ENCODE data around the gene RASSF10. TPM values are rescaled to one million over a fixed set of nuclear protein-coding genes. Genes with fewer than 3 reads are reported as not detected.

Gene RASSF10
- total and polyA plus RNA-seq, 4 donors = 7.9 to 14.2 (median 10.5) TPM

DNA sequence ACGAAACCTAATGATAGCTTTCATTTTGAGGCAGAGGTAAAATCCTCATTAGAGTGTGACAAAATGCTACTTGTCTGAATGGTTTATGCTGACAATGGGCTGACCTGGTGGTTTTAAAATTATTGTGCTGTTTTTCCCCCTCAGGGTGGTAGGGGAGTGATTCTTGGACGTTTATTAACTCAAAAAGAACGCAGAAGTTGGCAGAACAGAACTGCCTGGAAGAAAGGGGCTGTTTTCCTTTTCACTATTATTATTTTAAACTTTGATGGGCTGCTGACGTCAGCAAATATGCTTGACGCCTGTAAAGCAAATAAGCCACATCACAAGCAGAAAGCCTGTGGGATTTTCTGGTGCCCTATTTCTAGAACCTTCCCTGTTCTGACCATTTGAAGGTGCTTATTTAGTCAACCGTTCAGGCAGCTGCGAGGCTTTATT lies 4.0 kb downstream of the RASSF10 start:
- Histone ChIP-seq H3K27ac (ENCODE audit: low read depth, low read length) (peak overlapping the region; percentile 41), H3K4me3 (ENCODE audit: low read depth, low read length) (peak overlapping the region; percentile 66), H3K36me3 (ENCODE audit: control insufficient read depth, insufficient read depth, low read length) (no peaks in the 10 kb centered on the region), H3K4me1 (ENCODE audit: control insufficient read depth, insufficient read depth, low read length) (peaks cover 27% of the 10 kb centered on the region), H3K9me3 (ENCODE audit: control insufficient read depth, insufficient read depth, low read length) (no peaks in the 10 kb centered on the region), H3K27me3 (ENCODE audit: control insufficient read depth, insufficient read depth, low read length) (peaks cover 47% of the 10 kb centered on the region)
- WGBS (ENCODE audit: insufficient coverage) = 30% methylated on average over 2 of the region's 7 CpGs
- peak in 1 of 6 donors; percentile 8 for DNase-seq (ENCODE audit: low read depth in 4 of 6, low spot score in 6 of 6)

DNA sequence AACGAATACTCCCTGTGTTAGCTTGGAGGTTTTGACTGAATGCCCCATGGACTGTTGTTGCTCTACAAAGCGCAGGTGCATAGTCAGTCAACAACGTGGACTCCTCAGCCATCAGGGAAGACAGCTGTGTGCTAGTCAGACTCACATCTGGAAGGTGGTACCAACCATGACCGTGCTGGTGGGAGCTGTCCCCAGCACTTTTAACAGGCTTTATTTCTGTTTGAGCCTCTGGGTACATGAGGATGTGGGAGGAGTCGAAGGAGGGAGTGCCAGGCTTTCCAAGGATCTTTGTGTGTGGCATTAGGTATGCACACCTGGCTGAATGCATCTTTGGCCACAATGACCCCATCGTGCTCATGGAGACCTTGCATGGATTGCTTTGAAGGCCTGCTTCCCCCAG lies 6.6 kb downstream of the RASSF10 start:
- Histone ChIP-seq H3K27me3 (ENCODE audit: control insufficient read depth, insufficient read depth, low read length) (peaks cover 23% of the 10 kb centered on the region), H3K36me3 (ENCODE audit: control insufficient read depth, insufficient read depth, low read length) (no peaks in the 10 kb centered on the region), H3K9me3 (ENCODE audit: control insufficient read depth, insufficient read depth, low read length) (no peaks in the 10 kb centered on the region), H3K4me3 (ENCODE audit: low read depth, low read length) (no peak overlapping the region), H3K4me1 (ENCODE audit: control insufficient read depth, insufficient read depth, low read length) (peaks cover 6% of the 10 kb centered on the region), H3K27ac (ENCODE audit: low read depth, low read length) (no peak overlapping the region)
- DNase-seq (ENCODE audit: low read depth in 4 of 6, low spot score in 6 of 6) = no peak
- 85% methylated on average over 5 of the region's 6 CpGs for WGBS (ENCODE audit: insufficient coverage)

DNA sequence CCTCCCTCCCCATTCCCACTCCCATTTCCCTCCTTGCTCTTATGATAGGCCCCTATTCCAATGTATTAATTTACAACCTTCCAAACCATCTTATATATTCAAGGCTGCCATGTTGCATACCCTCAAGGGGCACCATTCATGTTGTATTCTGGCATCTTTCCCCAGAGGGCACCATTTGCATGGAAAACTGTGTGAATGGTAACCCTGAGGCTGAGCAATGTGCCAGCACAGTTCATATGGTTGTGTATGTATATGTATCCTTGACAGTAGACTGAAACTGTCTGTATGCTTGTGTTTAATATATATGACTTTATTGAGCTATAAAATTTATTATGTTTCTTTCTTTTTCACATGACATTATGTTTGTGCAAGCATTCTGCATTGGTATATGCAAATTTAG lies 7.3 kb downstream of the RASSF10 start:
- Histone ChIP-seq H3K27me3 (ENCODE audit: control insufficient read depth, insufficient read depth, low read length) (peaks cover 17% of the 10 kb centered on the region), H3K4me3 (ENCODE audit: low read depth, low read length) (no peak overlapping the region), H3K36me3 (ENCODE audit: control insufficient read depth, insufficient read depth, low read length) (no peaks in the 10 kb centered on the region), H3K27ac (ENCODE audit: low read depth, low read length) (no peak overlapping the region), H3K9me3 (ENCODE audit: control insufficient read depth, insufficient read depth, low read length) (no peaks in the 10 kb centered on the region), H3K4me1 (ENCODE audit: control insufficient read depth, insufficient read depth, low read length) (peaks cover 5% of the 10 kb centered on the region)
- DNase-seq (ENCODE audit: low read depth in 4 of 6, low spot score in 6 of 6) = no peak

DNA sequence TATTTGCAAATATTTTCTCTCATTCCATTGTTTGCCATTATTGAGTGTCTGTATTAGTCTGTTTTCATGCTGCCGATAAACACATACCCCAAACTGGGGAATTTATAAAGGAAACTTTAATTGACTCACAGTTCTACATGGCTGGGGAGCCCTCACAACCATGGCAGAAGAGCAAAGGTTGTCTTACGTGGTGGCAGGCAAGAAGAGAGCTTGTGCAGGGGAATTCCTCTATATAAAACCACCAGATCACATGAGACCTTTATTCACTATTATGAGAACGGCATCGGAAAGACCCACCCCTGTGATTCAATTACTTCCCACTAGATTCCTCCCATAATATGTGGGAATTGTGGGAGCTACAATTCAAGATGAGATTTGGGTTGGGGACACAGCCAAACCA lies 10.2 kb downstream of the RASSF10 start:
- Histone ChIP-seq H3K27me3 (ENCODE audit: control insufficient read depth, insufficient read depth, low read length) (peaks cover 5% of the 10 kb centered on the region), H3K4me3 (ENCODE audit: low read depth, low read length) (no peak overlapping the region), H3K36me3 (ENCODE audit: control insufficient read depth, insufficient read depth, low read length) (no peaks in the 10 kb centered on the region), H3K27ac (ENCODE audit: low read depth, low read length) (no peak overlapping the region), H3K9me3 (ENCODE audit: control insufficient read depth, insufficient read depth, low read length) (no peaks in the 10 kb centered on the region), H3K4me1 (ENCODE audit: control insufficient read depth, insufficient read depth, low read length) (no peaks in the 10 kb centered on the region)
- DNase-seq (ENCODE audit: low read depth in 4 of 6, low spot score in 6 of 6) = no peak
- no CpG with 5 or more reads among the region's 4 CpGs for WGBS (ENCODE audit: insufficient coverage)

DNA sequence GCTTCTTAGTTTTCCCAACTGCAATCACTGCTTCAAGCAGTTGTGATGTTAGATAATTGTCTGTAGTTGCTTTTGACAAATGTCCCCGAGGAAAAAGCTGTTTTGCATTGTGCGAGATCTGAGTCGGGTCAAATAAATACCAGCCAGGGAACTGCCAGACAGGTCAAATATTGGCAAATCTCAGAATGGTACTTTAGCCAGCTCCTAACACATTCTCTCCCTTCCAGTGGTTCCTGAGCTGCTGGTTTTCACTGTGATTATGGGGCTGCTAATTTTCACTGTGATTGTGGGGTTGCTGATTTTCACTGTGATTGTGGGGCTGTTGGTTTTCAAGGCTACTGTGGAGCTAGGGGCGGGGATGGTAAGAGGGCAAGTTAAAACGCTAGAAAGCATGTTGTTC lies 14.3 kb downstream of the RASSF10 start:
- H3K36me3 ChIP-seq (ENCODE audit: control insufficient read depth, insufficient read depth, low read length) = no peaks in the 10 kb centered on the region
- DNase-seq (ENCODE audit: low read depth in 4 of 6, low spot score in 6 of 6) = no peak
- no peaks in the 10 kb centered on the region for H3K4me1 ChIP-seq (ENCODE audit: control insufficient read depth, insufficient read depth, low read length)
- no peaks in the 10 kb centered on the region for H3K27me3 ChIP-seq (ENCODE audit: control insufficient read depth, insufficient read depth, low read length)
- 79% methylated on average over 3 of the region's 5 CpGs for WGBS (ENCODE audit: insufficient coverage)
- no peak overlapping the region for H3K27ac ChIP-seq (ENCODE audit: low read depth, low read length)
- H3K9me3 ChIP-seq (ENCODE audit: control insufficient read depth, insufficient read depth, low read length) = no peaks in the 10 kb centered on the region
- H3K4me3 ChIP-seq (ENCODE audit: low read depth, low read length) = no peak overlapping the region

DNA sequence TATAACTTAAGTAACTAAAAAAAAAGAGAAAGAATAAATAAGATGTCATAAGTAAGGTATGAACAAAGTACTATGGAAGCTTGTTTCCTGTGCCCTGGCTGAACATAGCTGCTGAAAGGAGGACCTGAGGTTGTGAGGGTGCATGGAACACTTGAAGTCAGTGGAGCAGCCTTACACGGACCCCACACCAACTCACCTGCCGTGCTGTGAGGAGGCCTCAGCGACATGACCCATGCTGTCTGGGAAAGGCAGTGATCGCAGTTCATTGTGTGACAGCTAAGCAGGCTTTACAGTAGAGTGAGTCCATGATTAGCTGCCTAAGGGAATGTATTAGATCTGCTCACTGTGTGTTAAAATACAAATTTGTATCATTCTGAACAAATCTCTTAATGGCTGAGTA lies 17.6 kb downstream of the RASSF10 start:
- H3K27me3 ChIP-seq (ENCODE audit: control insufficient read depth, insufficient read depth, low read length) = no peaks in the 10 kb centered on the region
- no peak overlapping the region for H3K27ac ChIP-seq (ENCODE audit: low read depth, low read length)
- H3K36me3 ChIP-seq (ENCODE audit: control insufficient read depth, insufficient read depth, low read length) = no peaks in the 10 kb centered on the region
- 100% methylated on average over 1 of the region's 4 CpGs for WGBS (ENCODE audit: insufficient coverage)
- H3K9me3 ChIP-seq (ENCODE audit: control insufficient read depth, insufficient read depth, low read length) = no peaks in the 10 kb centered on the region
- no peak overlapping the region for H3K4me3 ChIP-seq (ENCODE audit: low read depth, low read length)
- no peaks in the 10 kb centered on the region for H3K4me1 ChIP-seq (ENCODE audit: control insufficient read depth, insufficient read depth, low read length)
- peak in 1 of 6 donors; percentile 15 for DNase-seq (ENCODE audit: low read depth in 4 of 6, low spot score in 6 of 6)

DNA sequence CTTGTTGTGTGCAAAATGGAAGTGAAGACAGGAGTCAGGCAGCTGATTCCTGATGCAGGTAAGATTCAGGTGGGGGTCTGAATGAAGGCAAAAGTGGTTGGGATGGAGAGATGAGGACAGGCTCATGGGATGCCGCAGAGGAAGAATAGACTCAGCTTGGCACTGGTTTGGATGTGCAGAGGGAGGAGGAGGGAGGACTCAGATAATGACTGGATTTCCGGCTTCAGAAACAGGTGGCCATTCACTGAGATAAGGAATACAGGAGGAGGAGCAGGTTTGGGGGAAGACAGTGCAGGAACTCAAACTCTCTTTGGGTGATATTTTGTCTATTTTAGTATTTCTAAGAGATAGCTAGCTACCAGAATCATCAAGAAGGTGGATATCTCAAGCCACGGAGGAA lies 19.2 kb downstream of the RASSF10 start:
- Histone ChIP-seq H3K4me3 (ENCODE audit: low read depth, low read length) (no peak overlapping the region), H3K27me3 (ENCODE audit: control insufficient read depth, insufficient read depth, low read length) (no peaks in the 10 kb centered on the region), H3K9me3 (ENCODE audit: control insufficient read depth, insufficient read depth, low read length) (no peaks in the 10 kb centered on the region), H3K27ac (ENCODE audit: low read depth, low read length) (no peak overlapping the region), H3K36me3 (ENCODE audit: control insufficient read depth, insufficient read depth, low read length) (no peaks in the 10 kb centered on the region), H3K4me1 (ENCODE audit: control insufficient read depth, insufficient read depth, low read length) (no peaks in the 10 kb centered on the region)
- no peak for DNase-seq (ENCODE audit: low read depth in 4 of 6, low spot score in 6 of 6)
- WGBS (ENCODE audit: insufficient coverage) = 85% methylated on average over 2 of the region's 3 CpGs

DNA sequence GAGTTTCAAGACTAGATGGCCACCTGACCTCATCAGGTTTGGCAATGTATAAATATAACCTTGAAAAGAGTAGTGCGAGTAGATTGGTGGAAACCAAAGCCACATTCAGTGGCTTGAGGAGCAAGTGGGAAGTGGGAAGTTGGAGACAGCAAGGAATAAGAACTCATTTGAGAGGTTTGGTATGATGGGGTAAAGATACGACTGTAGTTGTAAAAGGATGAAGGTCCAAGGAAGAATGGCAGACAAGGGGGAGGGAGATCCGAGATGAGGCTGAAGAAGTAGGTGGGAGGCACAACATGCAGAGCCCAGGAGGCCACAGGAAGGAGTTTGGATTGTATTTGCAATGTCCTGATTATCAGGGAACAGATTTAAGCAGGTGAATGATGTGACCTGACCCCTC lies 20.8 kb downstream of the RASSF10 start:
- 96% methylated on average over 3 of the region's 3 CpGs for WGBS (ENCODE audit: insufficient coverage)
- no peak for DNase-seq (ENCODE audit: low read depth in 4 of 6, low spot score in 6 of 6)
- no peaks in the 10 kb centered on the region for H3K27me3 ChIP-seq (ENCODE audit: control insufficient read depth, insufficient read depth, low read length)
- no peaks in the 10 kb centered on the region for H3K4me1 ChIP-seq (ENCODE audit: control insufficient read depth, insufficient read depth, low read length)
- H3K4me3 ChIP-seq (ENCODE audit: low read depth, low read length) = no peak overlapping the region
- H3K9me3 ChIP-seq (ENCODE audit: control insufficient read depth, insufficient read depth, low read length) = no peaks in the 10 kb centered on the region
- no peaks in the 10 kb centered on the region for H3K36me3 ChIP-seq (ENCODE audit: control insufficient read depth, insufficient read depth, low read length)
- H3K27ac ChIP-seq (ENCODE audit: low read depth, low read length) = no peak overlapping the region

DNA sequence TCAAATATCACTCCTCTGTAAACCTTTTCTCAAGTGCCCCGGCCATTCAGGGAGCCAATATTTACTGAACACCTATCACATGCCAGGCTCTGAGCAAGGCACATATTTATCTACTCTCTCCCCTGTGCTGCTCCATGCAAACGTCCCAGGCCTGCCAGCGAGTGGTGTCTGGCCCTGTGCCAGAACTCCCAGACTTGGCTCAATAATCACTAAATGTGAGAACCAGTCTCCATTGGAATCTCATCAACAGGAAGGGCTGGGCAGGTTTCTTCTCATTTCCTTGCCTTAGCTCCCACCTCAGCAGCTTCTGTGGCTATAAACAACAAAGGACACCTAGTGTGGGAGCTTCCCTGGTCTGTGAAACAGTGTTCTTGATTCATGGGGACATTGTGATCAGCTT lies 21.7 kb downstream of the RASSF10 start:
- DNase-seq (ENCODE audit: low read depth in 4 of 6, low spot score in 6 of 6) = peak in 3 of 6 donors; percentile 13 to 71 (median 63)
- H3K27ac ChIP-seq (ENCODE audit: low read depth, low read length) = no peak overlapping the region
- H3K4me3 ChIP-seq (ENCODE audit: low read depth, low read length) = no peak overlapping the region
- no peaks in the 10 kb centered on the region for H3K9me3 ChIP-seq (ENCODE audit: control insufficient read depth, insufficient read depth, low read length)
- no peaks in the 10 kb centered on the region for H3K27me3 ChIP-seq (ENCODE audit: control insufficient read depth, insufficient read depth, low read length)
- no peaks in the 10 kb centered on the region for H3K4me1 ChIP-seq (ENCODE audit: control insufficient read depth, insufficient read depth, low read length)
- WGBS (ENCODE audit: insufficient coverage) = 39% methylated on average over 3 of the region's 3 CpGs
- H3K36me3 ChIP-seq (ENCODE audit: control insufficient read depth, insufficient read depth, low read length) = no peaks in the 10 kb centered on the region

DNA sequence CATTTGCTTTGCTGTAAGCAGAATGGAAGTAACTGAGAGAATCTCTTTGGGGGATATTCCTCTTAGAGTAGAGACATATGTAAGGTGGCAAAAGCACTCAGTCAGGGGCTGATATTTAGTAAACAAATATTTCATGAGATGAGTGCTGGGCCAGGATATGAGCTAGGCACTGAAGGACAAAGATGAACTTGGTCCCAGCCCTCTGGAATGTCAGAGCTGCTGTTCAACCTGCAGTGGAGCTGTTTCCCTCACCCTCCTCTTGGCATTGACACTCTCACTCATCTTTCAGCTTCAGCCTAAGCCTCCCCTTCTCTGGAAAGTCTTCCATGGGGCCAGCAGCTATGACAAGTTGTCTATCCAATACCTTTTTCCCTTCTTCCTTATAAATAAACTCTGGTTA lies 22.2 kb downstream of the RASSF10 start:
- no peak for DNase-seq (ENCODE audit: low read depth in 4 of 6, low spot score in 6 of 6)
- no peak overlapping the region for H3K4me3 ChIP-seq (ENCODE audit: low read depth, low read length)
- no peaks in the 10 kb centered on the region for H3K4me1 ChIP-seq (ENCODE audit: control insufficient read depth, insufficient read depth, low read length)
- H3K36me3 ChIP-seq (ENCODE audit: control insufficient read depth, insufficient read depth, low read length) = no peaks in the 10 kb centered on the region
- no peaks in the 10 kb centered on the region for H3K27me3 ChIP-seq (ENCODE audit: control insufficient read depth, insufficient read depth, low read length)
- no peak overlapping the region for H3K27ac ChIP-seq (ENCODE audit: low read depth, low read length)
- H3K9me3 ChIP-seq (ENCODE audit: control insufficient read depth, insufficient read depth, low read length) = no peaks in the 10 kb centered on the region
